Right cardiac atrium (tissue), 5 donors: Measurements from ENCODE around the gene ZDHHC16. TPM values are rescaled to one million over a fixed set of nuclear protein-coding genes. Genes with fewer than 3 reads are reported as not detected.
"Not testable (repeated sequence)": the region's sequence is repeated elsewhere in the genome, so short reads cannot be mapped to it uniquely, and the experiment has no call there.

Experiments
- ATAC-seq, 2 donors: fragments of 200-7000 bp; cut with Tn5 transposase; one replicate each; pipeline versions ENCODE4 v1.8.0 to v1.9.1; 2020; ENCODE audit warnings: moderate library complexity in 2 of 2, mild to moderate bottlenecking in 1 of 2
- DNase-seq, 3 donors: peaks; one replicate each; pipeline ENCODE4 v3.0.0-alpha.2; 2020
- H3K27ac ChIP-seq: one replicate; pipeline ENCODE4 v1.5.1; 2013; ENCODE audit warnings: mild to moderate bottlenecking, low read length, control low read depth, moderate library complexity
- H3K27me3 ChIP-seq: one replicate; pipeline ENCODE4 v1.6.1; 2013; ENCODE audit not compliant: control insufficient read depth, insufficient read depth
- H3K4me1 ChIP-seq: one replicate; pipeline ENCODE4 v1.6.1; 2013; ENCODE audit warnings: low read length; ENCODE audit not compliant: control insufficient read depth, insufficient read depth
- H3K4me3 ChIP-seq: one replicate; pipeline ENCODE4 v1.5.1; 2013; ENCODE audit warnings: low read length, control low read depth
- H3K9me3 ChIP-seq: one replicate; pipeline ENCODE4 v1.6.1; 2013; ENCODE audit warnings: low read length; ENCODE audit not compliant: control insufficient read depth
- WGBS: extraction: QIAGEN DNeasy Blood & Tissue Kit; methylation state at CpG from one replicate; pipeline ENCODE4 v1.1.7; 2013; 5-methylcytosine and 5-hydroxymethylcytosine counted together
- intact Hi-C, 4 donors: fragments of 100-400 bp; cut with DNase I; formaldehyde crosslinking; loops; one replicate each; pipeline versions ENCODE4 v1.11.0 to v1.14.0; 2022 to 2023
- polyA plus RNA-seq: library from polyadenylated mRNA; stranded (reverse); fragments of 200-250 nt; gene quantifications from one replicate; pipeline ENCODE4 v1.2.3, GENCODE V29; 2013
- total RNA-seq, 4 donors: library from RNA; stranded (reverse); fragmentation: NEBNext Ultra II Directional; extraction: Animal tissue kit (Norgen Biotek cat#: 25700); gene quantifications; one replicate each; pipeline ENCODE4 v1.2.1, GENCODE V29; 2021
- donor health status: healthy with polysubstance abuse.
- donor health status: DM: no; HTN: yes; CAD: no.
- donor health status: DM: no; HTN: no; CAD: no.
- donor health status: DM: no; HTN: yes; CAD: no; lungs with severe emphysema.
- donor health status: DM: yes; HTN: yes; CAD: no.

The ZDHHC16 gene
- total and polyA plus RNA-seq, 5 donors: 18.9 to 28.6 (median 23.4) TPM

DNA sequence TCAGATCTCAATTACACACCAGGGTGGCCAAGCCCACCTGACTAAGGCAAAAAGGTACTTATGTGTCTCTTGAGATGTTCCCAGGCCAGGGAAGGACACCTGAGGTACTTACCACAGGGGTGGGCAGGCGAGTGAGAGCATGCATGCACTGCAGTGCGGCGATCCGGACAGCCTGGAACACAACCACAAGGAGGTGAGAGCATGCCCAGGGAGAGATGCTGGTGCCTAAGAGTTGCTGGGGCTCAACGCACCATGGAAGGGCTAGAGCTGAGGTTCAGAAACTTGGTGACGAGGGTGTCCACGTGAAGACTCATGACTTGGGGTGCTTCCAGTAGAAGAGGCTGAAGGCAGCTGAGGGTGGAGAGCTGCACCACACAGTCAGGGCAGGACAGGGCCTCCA is 13.1 kb downstream of the ZDHHC16 start:
- intact Hi-C loops: no loop called here

GRCh38 chr10:97459933-97460332 is 14.0 kb downstream of the ZDHHC16 start:
- H3K27ac ChIP-seq: no peak overlapping the region
- 71% methylated on average over 7 of the region's 7 CpGs for WGBS
- ATAC-seq: no peak
- H3K4me1 ChIP-seq: no peaks in the 10 kb centered on the region
- H3K9me3 ChIP-seq: no peaks in the 10 kb centered on the region
- no peak for DNase-seq
- intact Hi-C loops: loop anchor here (5.0 to 10.0 kb wide), 2 partner anchors 92 to 95 kb away; no protein-coding TSS in a partner anchor
- H3K27me3 ChIP-seq: no peaks in the 10 kb centered on the region
- H3K4me3 ChIP-seq: no peak overlapping the region

More for the DNA sequence above, 13.1 kb downstream of the ZDHHC16 start:
- Histone ChIP-seq H3K9me3 (no peaks in the 10 kb centered on the region), H3K4me3 (no peak overlapping the region), H3K27ac (no peak overlapping the region), H3K27me3 (no peaks in the 10 kb centered on the region), H3K4me1 (peaks cover 5% of the 10 kb centered on the region)
- WGBS: 93% methylated on average over 7 of the region's 7 CpGs
- ATAC-seq: no peak
- no peak for DNase-seq

DNA sequence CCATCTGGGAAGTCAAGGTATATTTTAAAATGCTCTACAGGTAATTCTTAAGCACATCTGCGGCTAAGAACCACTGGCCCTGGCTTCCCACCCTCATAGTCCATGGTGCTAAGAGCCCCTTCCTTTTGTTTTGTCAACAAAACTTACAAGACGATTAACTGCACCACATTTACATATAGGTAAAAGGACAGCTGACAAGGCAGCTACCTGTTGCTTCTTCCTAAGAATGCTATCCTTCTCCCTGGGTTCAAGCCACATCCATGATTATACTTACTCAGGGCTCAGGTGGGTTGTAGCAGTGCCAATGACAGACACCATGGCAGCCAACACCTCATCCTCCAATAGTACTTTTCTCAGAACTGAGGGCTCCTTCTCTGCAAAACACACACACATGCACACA is 16.3 kb downstream of the ZDHHC16 start:
- Histone ChIP-seq H3K4me1 (peaks cover 6% of the 10 kb centered on the region), H3K9me3 (no peaks in the 10 kb centered on the region), H3K27me3 (no peaks in the 10 kb centered on the region), H3K4me3 (no peak overlapping the region), H3K27ac (no peak overlapping the region)
- intact Hi-C loops: loop anchor here (5.0 to 10.0 kb wide), 2 partner anchors 90 to 92 kb away; no protein-coding TSS in a partner anchor
- DNase-seq: no peak
- 89% methylated on average over 2 of the region's 2 CpGs for WGBS
- ATAC-seq: no peak

GRCh38 chr10:97463363-97464132 is 17.6 kb downstream of the ZDHHC16 start:
- intact Hi-C loops: loop anchor here (5.0 to 10.0 kb wide), 2 partner anchors 89 to 91 kb away; no protein-coding TSS in a partner anchor
- ATAC-seq (peak; percentile 42 to 46), DNase-seq (no peak)
- Histone ChIP-seq H3K9me3 (no peaks in the 10 kb centered on the region), H3K27ac (no peak overlapping the region), H3K27me3 (no peaks in the 10 kb centered on the region), H3K4me1 (peaks cover 6% of the 10 kb centered on the region), H3K4me3 (no peak overlapping the region)
- 71% methylated on average over 4 of the region's 4 CpGs for WGBS

DNA sequence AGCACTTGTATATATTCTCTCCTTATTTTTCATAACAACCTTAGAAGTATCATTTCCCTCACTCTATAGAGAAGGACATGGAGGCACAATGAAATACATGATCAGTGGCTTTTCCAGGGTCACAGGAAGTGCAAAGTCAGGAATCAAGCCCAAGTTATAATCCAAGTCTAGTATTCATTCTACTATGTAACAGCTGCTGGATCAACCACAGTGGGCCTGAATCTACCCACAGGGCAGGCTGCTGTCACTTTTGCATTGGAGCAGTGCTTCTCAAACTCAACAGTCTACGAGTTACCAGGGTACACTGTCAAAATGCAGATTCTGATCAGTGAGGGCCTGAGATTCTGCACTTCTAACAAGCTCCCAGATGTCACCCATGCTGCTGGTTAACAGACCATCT is 18.3 kb downstream of the ZDHHC16 start:
- Histone ChIP-seq H3K27me3 (no peaks in the 10 kb centered on the region), H3K9me3 (no peaks in the 10 kb centered on the region), H3K27ac (no peak overlapping the region), H3K4me3 (no peak overlapping the region), H3K4me1 (peaks cover 6% of the 10 kb centered on the region)
- ATAC-seq: peak in 1 of 2 donors; percentile 4
- intact Hi-C loops: loop anchor here (5.0 to 10.0 kb wide), 2 partner anchors 88 to 91 kb away; no protein-coding TSS in a partner anchor
- WGBS: 76% methylated on average over 1 of the region's 1 CpG
- no peak for DNase-seq

- Histone ChIP-seq H3K27ac (peak overlapping the region; percentile 45), H3K4me3 (no peak overlapping the region), H3K9me3 (no peaks in the 10 kb centered on the region), H3K27me3 (no peaks in the 10 kb centered on the region), H3K4me1 (peaks cover 6% of the 10 kb centered on the region)
- ATAC-seq: peak in 1 of 2 donors; percentile 37
- 77% methylated on average over 7 of the region's 7 CpGs for WGBS
- no peak for DNase-seq
- intact Hi-C loops: loop anchor here in 1 of 4 donors (10.0 kb wide), 1 partner anchor 89 kb away; no protein-coding TSS in a partner anchor
Observed at GRCh38 chr10:97465982-97466381, 20.0 kb downstream of the ZDHHC16 start.

GRCh38 chr10:97466755-97467154 is 20.8 kb downstream of the ZDHHC16 start:
- H3K4me3 ChIP-seq: no peak overlapping the region
- peaks cover 6% of the 10 kb centered on the region for H3K4me1 ChIP-seq
- no peaks in the 10 kb centered on the region for H3K9me3 ChIP-seq
- DNase-seq: no peak
- intact Hi-C loops: loop anchor here in 1 of 4 donors (10.0 kb wide), 1 partner anchor 88 kb away; no protein-coding TSS in a partner anchor
- 90% methylated on average over 4 of the region's 4 CpGs for WGBS
- no peaks in the 10 kb centered on the region for H3K27me3 ChIP-seq
- H3K27ac ChIP-seq: no peak overlapping the region
- no peak for ATAC-seq

DNA sequence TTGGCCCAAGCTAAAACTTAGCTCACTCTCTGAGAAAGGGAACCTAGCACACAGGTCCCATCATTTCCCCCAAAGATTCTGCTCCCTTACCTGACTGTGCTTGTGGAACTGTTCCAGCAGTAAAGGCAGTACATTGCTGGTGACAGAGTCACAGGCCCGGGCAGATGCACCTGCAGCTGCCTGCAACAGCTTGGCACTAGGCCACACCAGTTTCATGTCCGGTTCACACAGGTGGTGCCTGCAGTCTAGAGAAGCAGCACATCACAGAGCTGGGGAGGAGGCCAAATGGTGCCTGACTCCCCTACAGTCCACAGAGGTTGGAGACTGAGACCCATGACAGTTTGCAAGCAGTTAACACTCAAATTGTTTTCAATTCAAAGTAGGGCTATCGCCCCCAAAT is 22.2 kb downstream of the ZDHHC16 start:
- H3K9me3 ChIP-seq: no peaks in the 10 kb centered on the region
- H3K27me3 ChIP-seq: no peaks in the 10 kb centered on the region
- WGBS: 83% methylated on average over 3 of the region's 3 CpGs
- H3K4me1 ChIP-seq: peaks cover 6% of the 10 kb centered on the region
- ATAC-seq (no peak), DNase-seq (no peak)
- intact Hi-C loops: loop anchor here in 1 of 4 donors (10.0 kb wide), 1 partner anchor 87 kb away; no protein-coding TSS in a partner anchor
- H3K4me3 ChIP-seq: no peak overlapping the region
- no peak overlapping the region for H3K27ac ChIP-seq

GRCh38 chr10:97468781-97469180 is 22.8 kb downstream of the ZDHHC16 start:
- H3K4me1 ChIP-seq, H3K27ac ChIP-seq, H3K9me3 ChIP-seq, ATAC-seq, DNase-seq, H3K4me3 ChIP-seq, H3K27me3 ChIP-seq: not testable (repeated sequence)
- WGBS: 96% methylated on average over 12 of the region's 12 CpGs
- intact Hi-C loops: loop anchor here in 1 of 4 donors (10.0 kb wide), 1 partner anchor 86 kb away; no protein-coding TSS in a partner anchor

- peaks cover 3% of the 10 kb centered on the region for H3K4me1 ChIP-seq
- H3K27ac ChIP-seq: no peak overlapping the region
- no peaks in the 10 kb centered on the region for H3K27me3 ChIP-seq
- DNase-seq (no peak), ATAC-seq (no peak)
- intact Hi-C loops: no loop called here
- H3K4me3 ChIP-seq: no peak overlapping the region
- no peaks in the 10 kb centered on the region for H3K9me3 ChIP-seq
- 97% methylated on average over 4 of the region's 4 CpGs for WGBS
Observed at GRCh38 chr10:97474918-97475317, 28.9 kb downstream of the ZDHHC16 start.

DNA sequence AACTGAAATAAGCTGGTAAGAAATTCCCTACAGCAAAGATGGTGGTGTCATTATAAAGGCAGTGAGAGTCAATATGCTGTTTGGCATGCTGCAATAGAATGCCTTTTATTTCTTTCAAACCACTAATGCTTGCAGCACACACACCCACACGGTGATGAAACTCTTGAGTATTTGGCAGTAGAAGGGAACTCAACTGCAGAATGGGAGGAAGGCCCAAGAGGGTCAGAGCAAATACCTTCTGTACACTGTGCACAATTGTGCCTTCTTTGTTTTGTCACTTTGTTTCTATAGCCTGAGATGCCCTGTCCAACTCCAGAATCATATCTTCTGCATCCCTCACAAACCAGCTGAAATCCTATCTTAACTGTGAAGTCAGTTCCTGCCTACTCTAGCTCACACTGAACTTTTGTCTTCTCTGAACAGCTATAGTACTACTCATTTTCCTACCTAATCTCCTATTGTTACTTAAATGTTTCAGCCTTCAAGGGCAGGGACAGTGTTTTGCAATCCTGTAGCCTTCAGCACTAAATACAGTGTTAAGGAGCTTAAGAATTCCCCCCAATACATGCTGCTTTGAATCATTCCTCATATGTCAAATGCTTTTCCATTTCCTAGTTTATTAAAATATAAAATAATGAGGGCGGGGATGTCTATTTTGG is 30.1 kb downstream of the ZDHHC16 start:
- WGBS: 67% methylated on average over 2 of the region's 2 CpGs
- DNase-seq (no peak), ATAC-seq (peak; percentile 63 to 71)
- Histone ChIP-seq H3K4me1 (peaks cover 3% of the 10 kb centered on the region), H3K9me3 (no peaks in the 10 kb centered on the region), H3K27ac (no peak overlapping the region), H3K27me3 (no peaks in the 10 kb centered on the region), H3K4me3 (no peak overlapping the region)
- intact Hi-C loops: no loop called here
